CD14-positive monocyte (primary cell): ENCODE measurements around the gene CD6. TPM values are rescaled to one million over a fixed set of nuclear protein-coding genes. Genes with fewer than 3 reads are reported as not detected.

Experiments used
- DNase-seq, 3 donors: peaks; one replicate each; pipeline ENCODE4 v3.0.0-alpha.2; 2011 to 2022
- H2AFZ ChIP-seq: 2 replicates; pipeline ENCODE4 v1.6.0; 2012; ENCODE audit warnings: mild to moderate bottlenecking, low read depth, low read length, inconsistent platforms; ENCODE audit not compliant: insufficient read depth, poor library complexity, severe bottlenecking
- H3K27ac ChIP-seq, 2 donors: 1 replicate in 1 of 2; 2 replicates in 1 of 2; pipeline ENCODE4 v1.5.1; 2012 to 2013; ENCODE audit warnings: low read length in 2 of 2, control low read depth in 1 of 2, inconsistent platforms in 1 of 2, low read depth in 1 of 2, mild to moderate bottlenecking in 1 of 2
- H3K27me3 ChIP-seq, 2 donors: one replicate each; pipeline versions ENCODE4 v1.6.0 to v1.6.1; 2011 to 2013; ENCODE audit warnings: low read length in 2 of 2; ENCODE audit not compliant: control insufficient read depth in 2 of 2, insufficient read depth in 2 of 2
- H3K36me3 ChIP-seq, 2 donors: replicated peaks in 1 of 2; 1 replicate in 1 of 2; 2 replicates in 1 of 2; pipeline versions ENCODE4 v1.5.1 to v1.6.1; 2012 to 2013; ENCODE audit warnings: low read length in 2 of 2, control low read depth in 1 of 2, inconsistent platforms in 1 of 2, mild to moderate bottlenecking in 1 of 2; ENCODE audit not compliant: insufficient read depth in 2 of 2, control insufficient read depth in 1 of 2
- H3K4me1 ChIP-seq, 2 donors: 1 replicate in 1 of 2; 2 replicates in 1 of 2; pipeline versions ENCODE4 v1.5.1 to v1.6.1; 2012 to 2013; ENCODE audit warnings: low read length in 2 of 2, control low read depth in 1 of 2, inconsistent platforms in 1 of 2, mild to moderate bottlenecking in 1 of 2, moderate library complexity in 1 of 2; ENCODE audit not compliant: insufficient read depth in 2 of 2, control insufficient read depth in 1 of 2
- H3K4me2 ChIP-seq: replicated peaks from 2 replicates; pipeline ENCODE3; 2012; ENCODE audit warnings: low read length, moderate library complexity, mild to moderate bottlenecking; ENCODE audit not compliant: poor library complexity, severe bottlenecking; ENCODE audit errors: extremely low read depth
- H3K4me3 ChIP-seq, 3 experiments: fragments of 200-600 bp in 1 of 3; sonication (generic) in 1 of 3; replicated peaks in 1 of 3; 1 replicate in 2 of 3; 2 replicates in 1 of 3; pipeline ENCODE4 v1.5.1; 2011 to 2013; ENCODE audit warnings: low read length in 3 of 3, mild to moderate bottlenecking in 3 of 3, control low read depth in 2 of 3, low read depth in 2 of 3, inconsistent platforms in 1 of 3, moderate library complexity in 1 of 3
- H3K79me2 ChIP-seq: 2 replicates; pipeline ENCODE4 v1.6.0; 2012; ENCODE audit warnings: mild to moderate bottlenecking, control low read depth, inconsistent platforms, low read length, moderate library complexity; ENCODE audit not compliant: insufficient read depth
- H3K9ac ChIP-seq: 2 replicates; pipeline ENCODE4 v1.6.0; 2017; ENCODE audit warnings: low read length, mild to moderate bottlenecking; ENCODE audit not compliant: insufficient read depth, poor library complexity, severe bottlenecking
- H3K9me3 ChIP-seq, 2 donors: replicated peaks in 1 of 2; 1 replicate in 1 of 2; 2 replicates in 1 of 2; pipeline versions ENCODE4 v1.5.1 to v1.6.1; 2012 to 2013; ENCODE audit warnings: low read length in 2 of 2, control low read depth in 1 of 2; ENCODE audit not compliant: control insufficient read depth in 1 of 2, insufficient read depth in 1 of 2
- H4K20me1 ChIP-seq: 2 replicates; pipeline ENCODE4 v1.6.0; 2012; ENCODE audit warnings: mild to moderate bottlenecking, low read length, control low read depth, moderate library complexity; ENCODE audit not compliant: insufficient read depth
- H3K27ac Mint-ChIP-seq, 7 donors: one replicate each; pipeline ENCODE4 v1.8.0; 2020; ENCODE audit warnings: mild to moderate bottlenecking in 7 of 7, mixed read lengths in 7 of 7, moderate library complexity in 6 of 7, inconsistent platforms in 2 of 7
- H3K27me3 Mint-ChIP-seq, 3 donors: one replicate each; pipeline ENCODE4 v1.8.0; 2021 to 2022; ENCODE audit warnings: low read depth in 3 of 3, mild to moderate bottlenecking in 3 of 3, mixed read lengths in 3 of 3, moderate library complexity in 3 of 3, inconsistent platforms in 1 of 3
- H3K36me3 Mint-ChIP-seq, 2 donors: one replicate each; pipeline ENCODE4 v1.8.0; 2020; ENCODE audit warnings: mixed read lengths in 2 of 2, inconsistent platforms in 1 of 2, mild to moderate bottlenecking in 1 of 2
- H3K4me1 Mint-ChIP-seq: one replicate; pipeline ENCODE4 v1.8.0; 2020; ENCODE audit warnings: mild to moderate bottlenecking, mixed read lengths
- H3K4me3 Mint-ChIP-seq, 2 donors: one replicate each; pipeline ENCODE4 v1.8.0; 2020; ENCODE audit warnings: mild to moderate bottlenecking in 2 of 2, mixed read lengths in 2 of 2, moderate library complexity in 1 of 2
- H3K9me3 Mint-ChIP-seq, 7 donors: one replicate each; pipeline ENCODE4 v1.8.0; 2020 to 2022; ENCODE audit warnings: mixed read lengths in 7 of 7, mild to moderate bottlenecking in 6 of 7, moderate library complexity in 6 of 7, inconsistent platforms in 2 of 7
- WGBS: methylation state at CpG from one replicate; pipeline ENCODE4 v1.1.5; 2013; ENCODE audit warnings: missing lambda C conversion rate; ENCODE audit not compliant: insufficient coverage; 5-methylcytosine and 5-hydroxymethylcytosine counted together
- intact Hi-C, 2 donors: fragments of 100-400 bp; cut with micrococcal nuclease; formaldehyde crosslinking; loops; one replicate each; pipeline versions ENCODE4 v1.15.0 to v1.15.1; 2023
- polyA plus RNA-seq, 3 donors: library from polyadenylated mRNA; depleted of rRNA in 1 of 3; unstranded in 2 of 3; stranded (reverse) in 1 of 3; fragments of 300-500 nt in 2 of 3; fragments of >200 nt in 1 of 3; fragmentation: Illumina TruSeq in 2 of 3; gene quantifications; 1 replicate in 2 of 3; 2 replicates in 1 of 3; pipeline ENCODE4 v1.2.3, GENCODE V29; 2012 to 2021
- TF ChIP-seq, protein P1 (sequence below): fragments of 200-600 bp; IDR thresholded peaks from one replicate; pipeline ENCODE4 v1.8.0; 2022; ENCODE audit warnings: antibody characterized with exemption, mild to moderate bottlenecking

CD6 gene
- polyA plus RNA-seq, 3 donors: 0.09 to 0.39 (median 0.39) TPM

DNA sequence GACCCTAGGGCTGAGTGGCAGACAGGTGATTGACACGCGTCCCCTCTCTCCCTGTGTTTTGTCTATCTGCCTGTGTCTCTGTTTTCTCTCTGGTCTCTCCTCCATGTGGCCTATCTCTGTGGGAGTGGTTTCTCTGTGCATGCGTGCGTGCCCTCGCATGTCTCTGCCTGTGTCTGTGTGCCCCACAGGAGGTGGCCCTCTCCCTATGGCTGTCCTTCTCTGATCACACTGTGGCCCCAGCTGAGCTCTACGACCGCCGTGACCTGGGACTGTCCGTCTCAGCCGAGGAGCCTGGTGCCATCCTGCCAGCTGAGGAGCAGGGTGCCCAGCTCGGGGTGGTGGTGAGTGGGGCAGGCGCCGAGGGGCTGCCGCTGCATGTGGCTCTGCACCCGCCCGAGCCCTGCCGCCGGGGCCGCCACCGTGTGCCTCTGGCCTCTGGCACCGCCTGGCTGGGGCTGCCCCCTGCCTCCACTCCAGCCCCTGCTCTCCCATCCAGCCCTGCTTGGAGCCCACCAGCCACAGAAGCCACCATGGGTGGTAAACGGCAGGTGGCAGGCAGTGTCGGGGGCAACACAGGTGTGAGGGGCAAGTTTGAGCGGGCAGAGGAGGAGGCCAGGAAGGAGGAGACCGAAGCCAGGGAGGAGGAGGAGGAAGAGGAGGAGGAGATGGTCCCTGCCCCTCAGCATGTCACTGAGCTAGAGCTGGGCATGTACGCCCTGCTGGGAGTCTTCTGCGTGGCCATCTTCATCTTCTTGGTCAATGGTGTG is 35.6 kb upstream of the CD6 start:
- H3K36me3 ChIP-seq: peaks cover 44 to 45% of the 10 kb centered on the region in 2 donors
- Mint-ChIP-seq H3K27me3 (peaks cover 8 to 14% (median 9%) of the 10 kb centered on the region in 3 donors), H3K4me1 (peaks cover 5% of the 10 kb centered on the region), H3K4me3 (no peak overlapping the region), H3K36me3 (peaks cover 42 to 47% of the 10 kb centered on the region in 2 donors), H3K9me3 (peaks cover 0 to 2% (median 0%) of the 10 kb centered on the region in 7 donors), H3K27ac (peak overlapping the region in 4 of 7 donors; percentile 22 to 86 (median 46))
- no peaks in the 10 kb centered on the region for H3K27me3 ChIP-seq
- no peaks in the 10 kb centered on the region for H3K79me2 ChIP-seq
- no peak overlapping the region for H3K27ac ChIP-seq
- no peak overlapping the region for H3K4me2 ChIP-seq
- no peak for DNase-seq
- H3K4me3 ChIP-seq: no peak overlapping the region
- 92% methylated on average over 17 of the region's 27 CpGs for WGBS
- no peak overlapping the region for H3K9ac ChIP-seq
- no peak overlapping the region for H2AFZ ChIP-seq
- no peaks in the 10 kb centered on the region for H3K9me3 ChIP-seq
- H3K4me1 ChIP-seq: no peaks in the 10 kb centered on the region
- intact Hi-C loops: no loop called here
- TF ChIP-seq, protein P1, sequence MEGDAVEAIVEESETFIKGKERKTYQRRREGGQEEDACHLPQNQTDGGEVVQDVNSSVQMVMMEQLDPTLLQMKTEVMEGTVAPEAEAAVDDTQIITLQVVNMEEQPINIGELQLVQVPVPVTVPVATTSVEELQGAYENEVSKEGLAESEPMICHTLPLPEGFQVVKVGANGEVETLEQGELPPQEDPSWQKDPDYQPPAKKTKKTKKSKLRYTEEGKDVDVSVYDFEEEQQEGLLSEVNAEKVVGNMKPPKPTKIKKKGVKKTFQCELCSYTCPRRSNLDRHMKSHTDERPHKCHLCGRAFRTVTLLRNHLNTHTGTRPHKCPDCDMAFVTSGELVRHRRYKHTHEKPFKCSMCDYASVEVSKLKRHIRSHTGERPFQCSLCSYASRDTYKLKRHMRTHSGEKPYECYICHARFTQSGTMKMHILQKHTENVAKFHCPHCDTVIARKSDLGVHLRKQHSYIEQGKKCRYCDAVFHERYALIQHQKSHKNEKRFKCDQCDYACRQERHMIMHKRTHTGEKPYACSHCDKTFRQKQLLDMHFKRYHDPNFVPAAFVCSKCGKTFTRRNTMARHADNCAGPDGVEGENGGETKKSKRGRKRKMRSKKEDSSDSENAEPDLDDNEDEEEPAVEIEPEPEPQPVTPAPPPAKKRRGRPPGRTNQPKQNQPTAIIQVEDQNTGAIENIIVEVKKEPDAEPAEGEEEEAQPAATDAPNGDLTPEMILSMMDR: no peak
- H4K20me1 ChIP-seq: peaks cover 69% of the 10 kb centered on the region

DNA sequence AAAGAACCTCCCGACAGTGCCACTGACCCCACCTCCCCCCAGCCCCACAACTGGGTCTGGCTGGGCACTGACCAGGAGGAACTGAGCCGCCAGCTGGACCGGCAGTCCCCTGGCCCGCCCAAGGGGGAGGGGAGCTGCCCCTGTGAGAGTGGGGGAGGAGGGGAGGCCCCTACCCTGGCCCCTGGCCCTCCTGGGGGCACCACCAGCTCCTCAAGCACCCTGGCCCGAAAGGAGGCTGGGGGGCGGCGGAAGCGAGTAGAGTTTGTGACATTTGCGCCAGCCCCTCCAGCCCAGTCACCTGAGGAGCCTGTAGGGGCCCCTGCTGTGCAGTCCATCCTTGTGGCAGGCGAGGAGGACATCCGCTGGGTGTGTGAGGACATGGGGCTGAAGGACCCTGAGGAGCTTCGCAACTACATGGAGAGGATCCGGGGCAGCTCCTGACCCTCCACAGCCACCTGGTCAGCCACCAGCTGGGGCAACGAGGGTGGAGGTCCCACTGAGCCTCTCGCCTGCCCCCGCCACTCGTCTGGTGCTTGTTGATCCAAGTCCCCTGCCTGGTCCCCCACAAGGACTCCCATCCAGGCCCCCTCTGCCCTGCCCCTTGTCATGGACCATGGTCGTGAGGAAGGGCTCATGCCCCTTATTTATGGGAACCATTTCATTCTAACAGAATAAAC is 34.9 kb upstream of the CD6 start:
- H3K9ac ChIP-seq: no peak overlapping the region
- H3K36me3 ChIP-seq: peaks cover 52 to 53% of the 10 kb centered on the region in 2 donors
- TF ChIP-seq, protein P1: no peak
- WGBS: 93% methylated on average over 13 of the region's 18 CpGs
- DNase-seq: no peak
- H3K79me2 ChIP-seq: no peaks in the 10 kb centered on the region
- peaks cover 0 to 2% (median 0%) of the 10 kb centered on the region in 7 donors for H3K9me3 Mint-ChIP-seq
- H4K20me1 ChIP-seq: peaks cover 77% of the 10 kb centered on the region
- no peak overlapping the region for H3K27ac ChIP-seq
- intact Hi-C loops: no loop called here
- no peak overlapping the region for H3K4me3 ChIP-seq
- peak overlapping the region in 1 of 7 donors; percentile 57 for H3K27ac Mint-ChIP-seq
- H3K27me3 Mint-ChIP-seq: peaks cover 3 to 7% (median 7%) of the 10 kb centered on the region in 3 donors
- H3K4me1 Mint-ChIP-seq: peaks cover 5% of the 10 kb centered on the region
- no peak overlapping the region for H3K4me2 ChIP-seq
- H3K36me3 Mint-ChIP-seq: peaks cover 50 to 54% of the 10 kb centered on the region in 2 donors
- H3K27me3 ChIP-seq: no peaks in the 10 kb centered on the region
- no peak overlapping the region for H2AFZ ChIP-seq
- H3K9me3 ChIP-seq: no peaks in the 10 kb centered on the region
- no peaks in the 10 kb centered on the region for H3K4me1 ChIP-seq
- no peak overlapping the region for H3K4me3 Mint-ChIP-seq
